Glutamatergic neuron (in vitro differentiated cells): ENCODE measurements around the gene TTN. TPM values are rescaled to one million over a fixed set of nuclear protein-coding genes. Genes with fewer than 3 reads are reported as not detected.

Experiments used
- DNase-seq: peaks from one replicate; pipeline ENCODE4 v3.0.0; 2022
- H3K27ac Mint-ChIP-seq: one replicate; pipeline ENCODE4 v1.8.0; 2020; ENCODE audit warnings: mild to moderate bottlenecking, mixed read lengths, inconsistent platforms; ENCODE audit not compliant: unreplicated experiment
- H3K27me3 Mint-ChIP-seq: one replicate; pipeline ENCODE4 v1.8.0; 2020; ENCODE audit warnings: mild to moderate bottlenecking, moderate library complexity, mixed read lengths, inconsistent platforms; ENCODE audit not compliant: unreplicated experiment
- H3K36me3 Mint-ChIP-seq: one replicate; pipeline ENCODE4 v1.8.0; 2020; ENCODE audit warnings: mild to moderate bottlenecking, mixed read lengths, inconsistent platforms; ENCODE audit not compliant: unreplicated experiment
- H3K4me1 Mint-ChIP-seq: one replicate; pipeline ENCODE4 v1.8.0; 2020; ENCODE audit warnings: mild to moderate bottlenecking, low read depth, mixed read lengths, inconsistent platforms; ENCODE audit not compliant: unreplicated experiment
- H3K4me3 Mint-ChIP-seq: one replicate; pipeline ENCODE4 v1.8.0; 2020; ENCODE audit warnings: mild to moderate bottlenecking, mixed read lengths, inconsistent platforms; ENCODE audit not compliant: unreplicated experiment
- H3K9me3 Mint-ChIP-seq: one replicate; pipeline ENCODE4 v1.8.0; 2020; ENCODE audit warnings: mild to moderate bottlenecking, moderate library complexity, mixed read lengths, inconsistent platforms; ENCODE audit not compliant: unreplicated experiment
- CTCF ChIP-seq: fragments of 200-600 bp; sonication (generic); IDR thresholded peaks from one replicate; pipeline ENCODE4 v1.5.0; 2021; ENCODE audit not compliant: partially characterized antibody, unreplicated experiment
- total RNA-seq: library from RNA; stranded (reverse); fragmentation: NEBNext Ultra II Directional; extraction: Animal tissue kit (Norgen Biotek cat#: 25700); gene quantifications from one replicate; pipeline ENCODE4 v1.2.1, GENCODE V29; 2021; ENCODE audit not compliant: unreplicated experiment

TTN gene
- total RNA-seq, 1 donor from 2014 or later, result 0.34 TPM

GRCh38 chr2:178764097-178764496, 43.1 kb downstream of the TTN start:
- TF ChIP-seq CTCF, result no peak
- Mint-ChIP-seq H3K36me3 (no peaks in the 10 kb centered on the region), H3K27ac (no peak overlapping the region), H3K4me1 (no peaks in the 10 kb centered on the region), H3K4me3 (no peak overlapping the region), H3K27me3 (no peaks in the 10 kb centered on the region), H3K9me3 (no peaks in the 10 kb centered on the region)
- DNase-seq, result no peak

- H3K4me1 Mint-ChIP-seq, result no peaks in the 10 kb centered on the region
- DNase-seq, result no peak
- no peaks in the 10 kb centered on the region for H3K27me3 Mint-ChIP-seq
- no peak overlapping the region for H3K4me3 Mint-ChIP-seq
- H3K9me3 Mint-ChIP-seq, result no peaks in the 10 kb centered on the region
- no peak overlapping the region for H3K27ac Mint-ChIP-seq
- peak; percentile 82 for TF ChIP-seq CTCF
- H3K36me3 Mint-ChIP-seq, result no peaks in the 10 kb centered on the region
Measured at GRCh38 chr2:178761759-178762371, 45.4 kb downstream of the TTN start.

- no peaks in the 10 kb centered on the region for H3K27me3 Mint-ChIP-seq
- no peak for DNase-seq
- H3K4me3 Mint-ChIP-seq, result no peak overlapping the region
- no peak overlapping the region for H3K27ac Mint-ChIP-seq
- no peak for TF ChIP-seq CTCF
- no peaks in the 10 kb centered on the region for H3K36me3 Mint-ChIP-seq
- H3K9me3 Mint-ChIP-seq, result no peaks in the 10 kb centered on the region
- H3K4me1 Mint-ChIP-seq, result no peaks in the 10 kb centered on the region
Measured at GRCh38 chr2:178756843-178757242, 50.4 kb downstream of the TTN start.

- Mint-ChIP-seq H3K27me3 (no peaks in the 10 kb centered on the region), H3K4me3 (no peak overlapping the region), H3K27ac (no peak overlapping the region), H3K9me3 (no peaks in the 10 kb centered on the region), H3K36me3 (no peaks in the 10 kb centered on the region), H3K4me1 (no peaks in the 10 kb centered on the region)
- TF ChIP-seq CTCF, result no peak
- no peak for DNase-seq
Measured at GRCh38 chr2:178756343-178756742, 50.9 kb downstream of the TTN start.

GRCh38 chr2:178747767-178748166, 59.5 kb downstream of the TTN start:
- H3K4me3 Mint-ChIP-seq, result no peak overlapping the region
- no peaks in the 10 kb centered on the region for H3K27me3 Mint-ChIP-seq
- DNase-seq, result no peak
- no peak for TF ChIP-seq CTCF
- no peaks in the 10 kb centered on the region for H3K4me1 Mint-ChIP-seq
- no peaks in the 10 kb centered on the region for H3K36me3 Mint-ChIP-seq
- no peak overlapping the region for H3K27ac Mint-ChIP-seq
- no peaks in the 10 kb centered on the region for H3K9me3 Mint-ChIP-seq
